ENCODE results near the gene SMIM29.

Gene SMIM29

GRCh38 chr6:34239893-34240292 is 8.9 kb downstream of the SMIM29 start:
- DNase-seq = no peak

GRCh38 chr6:34239500-34239825 is 9.3 kb downstream of the SMIM29 start:
- no peak for DNase-seq

- DNase-seq = no peak
These were observed 10.0 kb downstream of the SMIM29 start for GRCh38 chr6:34238585-34239499.

GRCh38 chr6:34237722-34238584 is 10.9 kb downstream of the SMIM29 start:
- DNase-seq = no peak

- no peak for DNase-seq
These were observed 11.5 kb downstream of the SMIM29 start for GRCh38 chr6:34237316-34237721.

GRCh38 chr6:34236443-34237315 is 12.1 kb downstream of the SMIM29 start, which contains the start of gene HMGA1:
Gene HMGA1 (plus strand): TSS chr6:34236873. CDS start chr6:34240781, 3,908 bp downstream.
- DNase-seq = peak; percentile 86

DNA sequence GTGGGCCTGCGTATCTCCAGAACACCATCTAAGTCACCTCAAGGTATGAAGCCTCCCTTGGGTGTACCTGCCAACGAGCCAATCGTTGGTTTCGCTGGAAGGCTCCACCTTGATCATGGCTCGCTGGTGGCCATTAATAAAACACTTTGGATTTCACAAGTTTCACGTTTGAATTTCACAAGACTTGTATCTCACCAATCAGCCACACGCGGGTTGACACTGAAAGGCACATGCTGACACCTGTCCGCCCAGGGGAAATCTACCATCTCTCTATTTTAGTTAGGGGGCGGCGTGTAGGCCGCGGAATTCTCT is 12.7 kb downstream of the SMIM29 start:
- DNase-seq = no peak

- DNase-seq = peak; percentile 56
These were observed 13.3 kb downstream of the SMIM29 start for GRCh38 chr6:34235307-34236130.

DNA sequence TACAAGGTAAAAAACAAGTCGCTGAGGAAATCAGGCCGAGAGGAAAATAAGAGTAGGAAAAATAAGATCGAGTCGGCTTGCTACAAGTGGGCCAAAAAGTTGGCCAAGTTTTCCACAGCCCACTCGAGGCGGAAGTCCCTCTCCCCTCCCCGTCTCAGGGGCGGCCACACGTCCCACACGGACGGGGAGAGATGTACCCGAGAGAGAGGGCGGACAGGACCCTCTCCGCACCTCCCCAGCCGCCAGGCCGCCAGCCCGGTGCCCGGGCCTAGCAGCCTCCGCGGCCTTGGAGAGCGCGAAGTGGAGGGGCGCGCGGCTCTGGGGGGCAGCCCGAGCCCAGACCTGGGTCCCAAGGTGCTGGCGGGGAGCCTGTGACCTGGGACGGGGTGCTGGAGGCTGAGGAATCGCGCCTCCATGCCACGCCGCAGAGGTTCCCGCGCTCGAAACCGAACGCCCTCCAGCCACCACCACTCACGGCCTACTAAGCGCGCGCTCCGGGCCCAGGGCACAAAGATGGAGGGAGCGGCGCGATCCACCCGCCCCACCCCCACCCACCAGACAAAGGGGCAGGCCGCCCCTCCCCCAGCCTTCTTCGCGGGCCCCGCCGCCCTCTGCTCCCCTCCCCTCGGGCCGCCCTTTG is 14.0 kb downstream of the SMIM29 start:
- no peak for DNase-seq

GRCh38 chr6:34233867-34234266 is 14.9 kb downstream of the SMIM29 start:
- no peak for DNase-seq

DNA sequence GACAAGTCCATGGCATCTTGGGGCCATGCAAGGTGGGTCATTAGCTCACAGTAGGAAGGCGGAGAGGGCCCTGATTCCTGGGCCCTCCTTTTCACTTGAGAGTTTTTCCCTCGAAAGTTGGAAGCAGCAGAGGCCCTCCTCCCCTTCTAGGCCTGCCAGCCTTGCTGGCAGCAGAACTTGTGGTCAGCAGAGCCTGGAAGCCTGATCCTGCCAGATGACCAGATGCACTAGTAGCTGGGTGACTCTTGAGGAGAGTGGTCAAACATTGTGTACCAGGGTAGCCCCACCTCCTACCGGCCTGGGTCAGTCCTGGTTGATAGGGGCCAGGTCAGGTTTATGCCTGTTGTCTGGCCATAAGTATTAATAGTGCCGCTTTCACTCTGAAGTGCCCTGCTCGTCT is 15.9 kb downstream of the SMIM29 start:
- DNase-seq = no peak

GRCh38 chr6:34231566-34232336 is 17.1 kb downstream of the SMIM29 start:
- no peak for DNase-seq

- no peak for DNase-seq
These were observed 18.0 kb downstream of the SMIM29 start for GRCh38 chr6:34230653-34231371.

- DNase-seq = no peak
These were observed 18.9 kb downstream of the SMIM29 start for GRCh38 chr6:34229877-34230276.

GRCh38 chr6:34227761-34228421 is 20.9 kb downstream of the SMIM29 start:
- DNase-seq = no peak

DNA sequence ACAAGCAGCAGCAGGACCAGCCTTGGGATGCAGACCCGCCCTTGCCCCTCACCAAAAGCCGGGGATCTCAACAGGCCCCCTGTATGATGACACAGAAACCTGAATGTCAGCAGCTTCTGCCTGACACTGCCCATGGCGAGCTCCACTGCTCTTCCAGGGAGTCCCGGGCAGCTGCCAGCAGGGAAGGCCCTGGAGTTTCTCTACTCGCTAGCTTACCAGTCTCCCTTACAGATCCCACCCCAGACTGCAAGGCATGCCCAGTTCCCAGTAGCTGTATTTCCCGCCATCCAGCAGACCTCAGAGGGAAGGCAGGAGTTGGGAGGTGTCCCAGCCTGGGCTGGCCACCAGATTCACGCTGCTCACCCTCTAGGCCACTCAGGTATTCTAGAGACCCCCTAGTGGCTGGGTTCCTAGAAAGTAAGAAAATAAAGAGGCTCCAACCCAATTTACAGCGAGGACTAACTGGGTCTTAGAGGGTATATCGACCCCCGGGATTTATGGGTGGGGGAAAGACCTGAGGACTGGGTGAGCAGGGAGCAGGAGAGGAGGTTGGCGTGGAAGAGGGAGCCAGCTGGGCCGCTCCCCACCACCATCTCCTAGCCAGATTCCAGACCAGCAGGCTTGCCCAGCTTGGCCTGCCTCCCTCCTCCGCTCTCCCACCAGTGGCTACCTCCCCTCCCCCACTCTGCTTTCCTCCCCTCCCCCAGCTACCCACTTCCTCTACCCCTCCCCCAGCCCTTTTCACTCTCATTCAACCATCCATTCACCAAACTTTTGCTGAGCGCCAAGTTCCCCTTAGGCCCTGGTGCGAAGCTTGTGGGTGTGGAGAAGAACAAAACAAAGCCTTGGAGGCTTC is 21.8 kb downstream of the SMIM29 start:
- DNase-seq = no peak

DNA sequence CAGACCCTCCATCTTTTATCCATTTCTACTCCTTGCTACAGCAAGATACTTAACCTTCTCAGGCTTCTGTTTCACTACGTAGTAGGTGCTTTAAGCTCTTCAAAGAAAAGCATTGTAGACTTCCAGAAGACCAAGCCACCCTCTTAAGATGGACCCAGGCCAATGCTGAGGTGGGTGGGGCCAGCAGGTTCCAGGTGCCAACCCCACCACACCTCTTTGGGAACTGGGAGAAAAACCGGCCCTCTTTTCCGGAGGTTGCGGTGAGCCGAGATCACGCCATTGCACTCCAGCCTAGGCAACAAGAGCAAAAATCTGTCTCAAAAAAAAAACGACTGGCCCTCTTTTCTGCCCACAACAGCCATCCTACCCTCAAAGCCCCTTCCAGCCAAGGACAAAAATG is 22.7 kb downstream of the SMIM29 start:
- DNase-seq = no peak

GRCh38 chr6:34225551-34225950 is 23.3 kb downstream of the SMIM29 start:
- DNase-seq = no peak

All from right hindlimb (tissue), 1 donor.